Inferior parietal cortex (tissue), 1 donor: ENCODE data around the gene PIGS.
"Not testable (repeated sequence)": the region's sequence is repeated elsewhere in the genome, so short reads cannot be mapped to it uniquely, and the experiment has no call there.

Experiments
- DNase-seq: peaks from one replicate; pipeline ENCODE4 v3.0.0-alpha.2; 2016; ENCODE audit errors: extremely low spot score

Gene PIGS

GRCh38 chr17:28529013-28529400 lies 42.3 kb downstream of the PIGS start:
- DNase-seq, result no peak

- DNase-seq, result no peak
These were observed 42.9 kb downstream of the PIGS start for GRCh38 chr17:28528327-28529012.

- no peak for DNase-seq
These were observed 43.5 kb downstream of the PIGS start for GRCh38 chr17:28527859-28528258.

GRCh38 chr17:28527181-28527681 lies 44.1 kb downstream of the PIGS start:
- DNase-seq, result no peak

- no peak for DNase-seq
These were observed 44.9 kb downstream of the PIGS start for GRCh38 chr17:28526381-28526780.

GRCh38 chr17:28524476-28525424 lies 46.6 kb downstream of the PIGS start:
- no peak for DNase-seq

- DNase-seq, result no peak
These were observed 47.4 kb downstream of the PIGS start for GRCh38 chr17:28523876-28524275.

GRCh38 chr17:28523186-28523585 lies 48.1 kb downstream of the PIGS start:
- DNase-seq, result no peak

- DNase-seq, result not testable (repeated sequence)
These were observed 49.0 kb downstream of the PIGS start for GRCh38 chr17:28522281-28522680.

- no peak for DNase-seq
These were observed 49.8 kb downstream of the PIGS start for GRCh38 chr17:28521311-28522085.

GRCh38 chr17:28520687-28521086 lies 50.6 kb downstream of the PIGS start:
- no peak for DNase-seq

GRCh38 chr17:28519236-28519635 lies 52.1 kb downstream of the PIGS start:
- no peak for DNase-seq

GRCh38 chr17:28518578-28518977 lies 52.7 kb downstream of the PIGS start:
- DNase-seq, result no peak

- no peak for DNase-seq
These were observed 53.2 kb downstream of the PIGS start for GRCh38 chr17:28518132-28518531.

- DNase-seq, result no peak
These were observed 55.8 kb downstream of the PIGS start for GRCh38 chr17:28515518-28515917.

- no peak for DNase-seq
These were observed 56.7 kb downstream of the PIGS start for GRCh38 chr17:28514561-28515002.

GRCh38 chr17:28513476-28513875 lies 57.8 kb downstream of the PIGS start:
- no peak for DNase-seq

GRCh38 chr17:28511858-28512461 lies 59.4 kb downstream of the PIGS start:
- DNase-seq, result no peak

- DNase-seq, result no peak
These were observed 61.5 kb downstream of the PIGS start for GRCh38 chr17:28509789-28510188.

- no peak for DNase-seq
These were observed 63.1 kb downstream of the PIGS start for GRCh38 chr17:28508211-28508724.

- DNase-seq, result no peak
These were observed 63.6 kb downstream of the PIGS start for GRCh38 chr17:28507567-28508203.
